SK-N-SH (cell line): ENCODE data around the gene LMO7. TPM values are rescaled to one million over a fixed set of nuclear protein-coding genes. Genes with fewer than 3 reads are reported as not detected.
A peak's percentile ranks its signal among the peaks of the same experiment; 100 is the strongest.

Experiments
- CTCF ChIA-PET: fragments of 300-600, 350-600 bp; formaldehyde crosslinking; extraction: SDS; loops from one replicate; lab custom pipeline; 2021; lab: Yijun Ruan, JAX
- POLR2A ChIA-PET: fragments of 350-600 bp; sonication (Branson Sonifier 250); formaldehyde crosslinking; extraction: SDS; loops from one replicate; lab custom pipeline; 2020; ENCODE audit warnings: antibody characterized with exemption, inconsistent platforms; lab: Yijun Ruan, JAX
- DNase-seq: peaks from one replicate; pipeline ENCODE4 v3.0.0; 2012
- H2AFZ ChIP-seq: fragments of 200-600 bp; sonication (generic); 2 replicates; pipeline ENCODE4 v1.8.1; 2016; ENCODE audit warnings: antibody characterized with exemption, mild to moderate bottlenecking, low read depth
- H3F3A ChIP-seq: fragments of 200-600 bp; sonication (generic); replicated peaks from 2 replicates; pipeline ENCODE3; 2016; ENCODE audit warnings: antibody characterized with exemption, mild to moderate bottlenecking; ENCODE audit not compliant: insufficient read depth
- H3K27ac ChIP-seq, 2 experiments: fragments of 200-500 bp in 1 of 2; fragments of 200-600 bp in 1 of 2; sonication (Bioruptor generic) in 1 of 2; sonication (generic), shearing (Covaris generic) in 1 of 2; 2 replicates each; pipeline versions ENCODE4 v1.5.1 to v1.6.1; 2014 to 2016; ENCODE audit warnings: low read depth in 2 of 2, inconsistent platforms in 1 of 2, low read length in 1 of 2, mild to moderate bottlenecking in 1 of 2, mixed read lengths in 1 of 2
- H3K27me3 ChIP-seq: fragments of 200-600 bp; sonication (generic), shearing (Covaris generic); 2 replicates; pipeline ENCODE4 v1.6.1; 2016; ENCODE audit warnings: mixed run types; ENCODE audit not compliant: insufficient read depth
- H3K36me3 ChIP-seq, 2 experiments: fragments of 200-500 bp in 1 of 2; fragments of 200-600 bp in 1 of 2; sonication (Bioruptor generic) in 1 of 2; sonication (generic) in 1 of 2; replicated peaks in 1 of 2; 2 replicates each; pipeline versions ENCODE3 to v1.5.1; 2014 to 2016; ENCODE audit warnings: low read length in 1 of 2, mild to moderate bottlenecking in 1 of 2; ENCODE audit not compliant: insufficient read depth in 2 of 2, control insufficient read depth in 1 of 2
- H3K4me1 ChIP-seq, 2 experiments: fragments of 200-500 bp in 1 of 2; fragments of 200-600 bp in 1 of 2; sonication (Bioruptor generic) in 1 of 2; sonication (generic), shearing (Covaris generic) in 1 of 2; 2 replicates each; pipeline versions ENCODE4 v1.5.1 to v1.6.1; 2014 to 2016; ENCODE audit warnings: low read depth in 1 of 2, low read length in 1 of 2, mixed run types in 1 of 2; ENCODE audit not compliant: insufficient read depth in 2 of 2, control insufficient read depth in 1 of 2
- H3K4me2 ChIP-seq: fragments of 200-600 bp; sonication (generic), shearing (Covaris generic); 2 replicates; pipeline ENCODE4 v1.6.1; 2017; ENCODE audit warnings: mixed run types
- H3K4me3 ChIP-seq, 2 experiments: fragments of 200-500 bp in 1 of 2; fragments of 200-600 bp in 1 of 2; sonication (Bioruptor generic) in 1 of 2; sonication (generic), shearing (Covaris generic) in 1 of 2; 2 replicates each; pipeline versions ENCODE4 v1.5.1 to v1.8.1; 2014 to 2016; ENCODE audit warnings: low read depth in 2 of 2, inconsistent platforms in 1 of 2, low read length in 1 of 2, mild to moderate bottlenecking in 1 of 2, mixed read lengths in 1 of 2, moderate library complexity in 1 of 2
- H3K79me2 ChIP-seq: fragments of 200-600 bp; sonication (generic); 2 replicates; pipeline ENCODE4 v1.8.1; 2017; ENCODE audit warnings: mild to moderate bottlenecking; ENCODE audit not compliant: insufficient read depth
- H3K9ac ChIP-seq: fragments of 200-600 bp; sonication (generic); 2 replicates; pipeline ENCODE4 v1.6.1; 2017; ENCODE audit warnings: mixed run types
- H3K9me2 ChIP-seq: fragments of 200-600 bp; sonication (generic); 2 replicates; pipeline ENCODE4 v1.6.1; 2017; ENCODE audit warnings: mixed run types
- H3K9me3 ChIP-seq: fragments of 200-600 bp; sonication (generic); 2 replicates; pipeline ENCODE4 v1.6.1; 2017; ENCODE audit warnings: mixed run types, mild to moderate bottlenecking, moderate library complexity
- H4K20me1 ChIP-seq: fragments of 200-600 bp; sonication (generic); 2 replicates; pipeline ENCODE4 v1.6.1; 2017; ENCODE audit warnings: mild to moderate bottlenecking, mixed run types; ENCODE audit not compliant: insufficient read depth
- FOSL2 ChIP-seq: IDR thresholded peaks from 2 replicates; pipeline ENCODE4 v1.4.0; 2012; ENCODE audit warnings: low read depth, mild to moderate bottlenecking, moderate library complexity, borderline replicate concordance
- FOXJ3 ChIP-seq: sonication (generic); formaldehyde crosslinking; IDR thresholded peaks from 2 replicates; pipeline ENCODE4 v1.5.1; 2020; ENCODE audit warnings: mild to moderate bottlenecking, missing genetic modification reagents
- GABPA ChIP-seq: IDR thresholded peaks from 2 replicates; pipeline ENCODE4 v1.4.0; 2012; ENCODE audit warnings: low read depth, mild to moderate bottlenecking
- JUND ChIP-seq: IDR thresholded peaks from 2 replicates; pipeline ENCODE4 v1.4.0; 2012
- MXI1 ChIP-seq: IDR thresholded peaks from 2 replicates; pipeline ENCODE4 v1.6.1; 2012; ENCODE audit warnings: mild to moderate bottlenecking, low read depth, low read length, improper control_type of control experiment
- NFIC ChIP-seq: IDR thresholded peaks from 2 replicates; pipeline ENCODE4 v1.4.0; 2012; ENCODE audit warnings: borderline replicate concordance
- NRF1 ChIP-seq: IDR thresholded peaks from 2 replicates; pipeline ENCODE4 v1.6.1; 2012; ENCODE audit warnings: low read depth, mild to moderate bottlenecking, low read length
- RCOR1 ChIP-seq: fragments of 150-350 bp; IDR thresholded peaks from 2 replicates; pipeline ENCODE4 v1.6.1; 2017; ENCODE audit warnings: antibody characterized with exemption, low read length
- RFX5 ChIP-seq: IDR thresholded peaks from 2 replicates; pipeline ENCODE4 v1.6.1; 2012; ENCODE audit warnings: mild to moderate bottlenecking, improper control_type of control experiment, low read length
- RXRA ChIP-seq: IDR thresholded peaks from 2 replicates; pipeline ENCODE4 v1.4.0; 2012; ENCODE audit warnings: low read depth, mild to moderate bottlenecking, borderline replicate concordance
- SIN3A ChIP-seq: IDR thresholded peaks from 2 replicates; pipeline ENCODE4 v1.6.1; 2012; ENCODE audit warnings: low read depth, mild to moderate bottlenecking, low read length, moderate library complexity, borderline replicate concordance
- TAF1 ChIP-seq: IDR thresholded peaks from 2 replicates; pipeline ENCODE4 v1.6.1; 2012; ENCODE audit warnings: low read depth, mild to moderate bottlenecking, low read length, moderate library complexity, borderline replicate concordance
- YY1 ChIP-seq: IDR thresholded peaks from 2 replicates; pipeline ENCODE4 v1.4.0; 2012; ENCODE audit warnings: low read depth, mild to moderate bottlenecking
- WGBS: methylation state at CpG from one replicate; pipeline ENCODE4 v1.1.6; 2017; ENCODE audit warnings: low lambda C conversion rate; 5-methylcytosine and 5-hydroxymethylcytosine counted together
- polyA plus RNA-seq, 3 experiments: library from polyadenylated mRNA; depleted of rRNA; stranded (reverse); fragments of >200 nt; gene quantifications; 2 replicates each; pipeline ENCODE4 v1.2.3, GENCODE V29; 2012
- TF ChIP-seq, protein P1 (sequence below): fragments of 150-350 bp; IDR thresholded peaks from 2 replicates; pipeline ENCODE4 v1.6.1; 2016; ENCODE audit warnings: mild to moderate bottlenecking, low read depth, low read length
- TF ChIP-seq, protein P2 (sequence below): IDR thresholded peaks from 2 replicates; pipeline ENCODE4 v1.4.0; 2012; ENCODE audit warnings: low read depth, borderline replicate concordance

LMO7 gene
- polyA plus RNA-seq, 1 of the 3 experiments (the other 2 are of a cell fraction): 83.6 TPM

- Histone ChIP-seq H4K20me1 (peaks cover 8% of the 10 kb centered on the region; the same call in 1 of the 2 replicates), H3K4me3 (no peak overlapping the region), H3K4me1 (no peaks in the 10 kb centered on the region; a peak in 1 of 4 replicates), H3K27me3 (no peaks in the 10 kb centered on the region), H3K9me3 (no peaks in the 10 kb centered on the region), H3K79me2 (peaks cover 73% of the 10 kb centered on the region), H3F3A (peaks cover 36% of the 10 kb centered on the region), H3K4me2 (no peak overlapping the region), H2AFZ (no peak overlapping the region), H3K9ac (no peak overlapping the region), H3K36me3 (peaks cover 66 to 93% of the 10 kb centered on the region in 2 experiments), H3K9me2 (no peaks in the 10 kb centered on the region), H3K27ac (no peak overlapping the region)
- WGBS: 93% methylated on average over 2 of the region's 2 CpGs
- CTCF ChIA-PET: no interaction called here
- POLR2A ChIA-PET: no interaction called here
- TF ChIP-seq YY1: no peak
- no peak for TF ChIP-seq JUND
- TF ChIP-seq SIN3A: no peak
- TF ChIP-seq RFX5: no peak
- no peak for TF ChIP-seq RXRA
- TF ChIP-seq, protein P1, sequence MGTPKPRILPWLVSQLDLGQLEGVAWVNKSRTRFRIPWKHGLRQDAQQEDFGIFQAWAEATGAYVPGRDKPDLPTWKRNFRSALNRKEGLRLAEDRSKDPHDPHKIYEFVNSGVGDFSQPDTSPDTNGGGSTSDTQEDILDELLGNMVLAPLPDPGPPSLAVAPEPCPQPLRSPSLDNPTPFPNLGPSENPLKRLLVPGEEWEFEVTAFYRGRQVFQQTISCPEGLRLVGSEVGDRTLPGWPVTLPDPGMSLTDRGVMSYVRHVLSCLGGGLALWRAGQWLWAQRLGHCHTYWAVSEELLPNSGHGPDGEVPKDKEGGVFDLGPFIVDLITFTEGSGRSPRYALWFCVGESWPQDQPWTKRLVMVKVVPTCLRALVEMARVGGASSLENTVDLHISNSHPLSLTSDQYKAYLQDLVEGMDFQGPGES: no peak
- no peak for TF ChIP-seq FOXJ3
- no peak for TF ChIP-seq NFIC
- TF ChIP-seq NRF1: no peak
- no peak for TF ChIP-seq FOSL2
- no peak for TF ChIP-seq RCOR1
- TF ChIP-seq TAF1: no peak
- TF ChIP-seq, protein P2, sequence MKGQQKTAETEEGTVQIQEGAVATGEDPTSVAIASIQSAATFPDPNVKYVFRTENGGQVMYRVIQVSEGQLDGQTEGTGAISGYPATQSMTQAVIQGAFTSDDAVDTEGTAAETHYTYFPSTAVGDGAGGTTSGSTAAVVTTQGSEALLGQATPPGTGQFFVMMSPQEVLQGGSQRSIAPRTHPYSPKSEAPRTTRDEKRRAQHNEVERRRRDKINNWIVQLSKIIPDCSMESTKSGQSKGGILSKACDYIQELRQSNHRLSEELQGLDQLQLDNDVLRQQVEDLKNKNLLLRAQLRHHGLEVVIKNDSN: no peak
- no peak for TF ChIP-seq GABPA
- no peak for DNase-seq
These were observed 211.5 kb downstream of the LMO7 start for GRCh38 chr13:75847588-75847987.

- H3K4me2 ChIP-seq: no peak overlapping the region
- no peaks in the 10 kb centered on the region for H3K9me3 ChIP-seq
- ChIA-PET POLR2A (no interaction called here), CTCF (interaction anchor here (2.9 kb wide), 1 partner anchor 155 kb away, joined by 14 read pairs; no protein-coding TSS in a partner anchor)
- H3K27me3 ChIP-seq: no peaks in the 10 kb centered on the region
- H4K20me1 ChIP-seq: peaks cover 34% of the 10 kb centered on the region; the same call in 1 of the 2 replicates
- H2AFZ ChIP-seq: no peak overlapping the region
- peaks cover 71% of the 10 kb centered on the region for H3K79me2 ChIP-seq
- 85% methylated on average over 3 of the region's 3 CpGs for WGBS
- TF ChIP-seq, protein P2: peak; percentile 22; the same call in 1 of the 2 replicates
- TF ChIP-seq MXI1: no peak
- no peak overlapping the region for H3K4me3 ChIP-seq
- H3F3A ChIP-seq: peaks cover 24% of the 10 kb centered on the region
- peaks cover 64 to 93% of the 10 kb centered on the region in 2 experiments for H3K36me3 ChIP-seq
- no peak overlapping the region for H3K9ac ChIP-seq
- H3K4me1 ChIP-seq: no peaks in the 10 kb centered on the region
- no peak for DNase-seq
- no peaks in the 10 kb centered on the region for H3K9me2 ChIP-seq
- H3K27ac ChIP-seq: no peak overlapping the region
These were observed 214.8 kb downstream of the LMO7 start for GRCh38 chr13:75850916-75851315.
